Measurements from ENCODE around the gene WDR77.

GRCh38 chr1:111448918-111449702 is at the start of gene WDR77, which contains the start of gene ATP5PB:
- TF ChIP-seq, protein P1, sequence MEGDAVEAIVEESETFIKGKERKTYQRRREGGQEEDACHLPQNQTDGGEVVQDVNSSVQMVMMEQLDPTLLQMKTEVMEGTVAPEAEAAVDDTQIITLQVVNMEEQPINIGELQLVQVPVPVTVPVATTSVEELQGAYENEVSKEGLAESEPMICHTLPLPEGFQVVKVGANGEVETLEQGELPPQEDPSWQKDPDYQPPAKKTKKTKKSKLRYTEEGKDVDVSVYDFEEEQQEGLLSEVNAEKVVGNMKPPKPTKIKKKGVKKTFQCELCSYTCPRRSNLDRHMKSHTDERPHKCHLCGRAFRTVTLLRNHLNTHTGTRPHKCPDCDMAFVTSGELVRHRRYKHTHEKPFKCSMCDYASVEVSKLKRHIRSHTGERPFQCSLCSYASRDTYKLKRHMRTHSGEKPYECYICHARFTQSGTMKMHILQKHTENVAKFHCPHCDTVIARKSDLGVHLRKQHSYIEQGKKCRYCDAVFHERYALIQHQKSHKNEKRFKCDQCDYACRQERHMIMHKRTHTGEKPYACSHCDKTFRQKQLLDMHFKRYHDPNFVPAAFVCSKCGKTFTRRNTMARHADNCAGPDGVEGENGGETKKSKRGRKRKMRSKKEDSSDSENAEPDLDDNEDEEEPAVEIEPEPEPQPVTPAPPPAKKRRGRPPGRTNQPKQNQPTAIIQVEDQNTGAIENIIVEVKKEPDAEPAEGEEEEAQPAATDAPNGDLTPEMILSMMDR (conservative IDR thresholded peaks at IDR 0.05; ENCODE audit: low read depth, low read length): no peak
- no peak for TF ChIP-seq EZH2 (IDR thresholded peaks at IDR 0.05; ENCODE audit: borderline replicate concordance, low read depth, low read length, poor library complexity, severe bottlenecking)

Measured in A673 (cell line).